Gastrocnemius medialis (tissue), 4 donors: Measurements from ENCODE around the gene PAPLN. TPM values are rescaled to one million over a fixed set of nuclear protein-coding genes. Genes with fewer than 3 reads are reported as not detected.

ENCODE experiments used
- ATAC-seq, 2 donors: fragments of 150-250 bp; one replicate each; pipeline ENCODE4 v1.9.1; 2016
- DNase-seq, 2 donors: peaks; one replicate each; pipeline ENCODE4 v3.0.0-alpha.2; 2019
- H3K27ac ChIP-seq, 4 donors: fragments of 200-600 bp; sonication (generic); 1 replicate in 1 of 4; 2 replicates in 3 of 4; pipeline ENCODE4 v1.5.1; 2016 to 2018; ENCODE audit warnings: mild to moderate bottlenecking in 2 of 4, moderate library complexity in 1 of 4
- H3K27me3 ChIP-seq, 3 donors: fragments of 200-600 bp; sonication (generic) in 2 of 3; 1 replicate in 1 of 3; 2 replicates in 2 of 3; pipeline versions ENCODE4 v1.5.1 to v1.6.0; 2016 to 2019; ENCODE audit warnings: mild to moderate bottlenecking in 1 of 3, moderate library complexity in 1 of 3
- H3K36me3 ChIP-seq, 2 donors: fragments of 200-600 bp; sonication (generic) in 1 of 2; one replicate each; pipeline ENCODE4 v1.5.1; 2017 to 2018
- H3K4me1 ChIP-seq, 2 donors: fragments of 200-600 bp; sonication (generic) in 1 of 2; one replicate each; pipeline ENCODE4 v1.5.1; 2016 to 2017; ENCODE audit warnings: mild to moderate bottlenecking in 2 of 2
- H3K4me3 ChIP-seq, 4 donors: fragments of 200-600 bp; sonication (generic) in 3 of 4; 1 replicate in 1 of 4; 2 replicates in 3 of 4; pipeline ENCODE4 v1.5.1; 2016 to 2019; ENCODE audit warnings: mild to moderate bottlenecking in 2 of 4
- H3K9me3 ChIP-seq, 3 donors: fragments of 200-600 bp; sonication (generic) in 2 of 3; 1 replicate in 1 of 3; 2 replicates in 2 of 3; pipeline ENCODE4 v1.5.1; 2016 to 2019
- CTCF ChIP-seq, 5 experiments: fragments of 450-650 bp in 3 of 5; fragments of 200-600 bp in 2 of 5; sonication (generic) in 2 of 5; IDR thresholded peaks in 4 of 5; conservative IDR thresholded peaks in 1 of 5; 1 replicate in 4 of 5; 2 replicates in 1 of 5; pipeline ENCODE4 v1.5.1; 2016 to 2019; ENCODE audit warnings: antibody characterized with exemption in 5 of 5, mild to moderate bottlenecking in 3 of 5, moderate library complexity in 3 of 5
- POLR2A ChIP-seq, 2 donors: fragments of 450-650 bp; IDR thresholded peaks; one replicate each; pipeline ENCODE4 v1.6.1; 2017; ENCODE audit warnings: antibody characterized with exemption in 2 of 2, mild to moderate bottlenecking in 2 of 2, moderate library complexity in 2 of 2
- in situ Hi-C, 4 donors: fragments of 200-750 bp; cut with MboI; loops; one replicate each; pipeline versions ENCODE4 v1.15.0 to v1.8.0; 2017; ENCODE audit warnings: low sequenced_read_pairs in 4 of 4
- intact Hi-C: fragments of 100-400 bp; cut with DNase I; formaldehyde crosslinking; loops from one replicate; pipeline ENCODE4 v1.15.1; 2023; ENCODE audit warnings: low total_unique reads
- total RNA-seq, 4 donors: library from RNA; depleted of rRNA; stranded (reverse); fragments of >200 nt; gene quantifications; one replicate each; pipeline versions ENCODE4 v1.1.0 to v1.2.3, GENCODE V29; 2016

PAPLN gene
- total RNA-seq, 4 donors from 2014 or later, result 1.9 to 5.0 (median 2.5) TPM

GRCh38 chr14:73249564-73250316 is 12.4 kb downstream of the PAPLN start:
- Histone ChIP-seq H3K4me3 (no peak overlapping the region), H3K36me3 (no peaks in the 10 kb centered on the region), H3K27ac (no peak overlapping the region), H3K27me3 (peaks cover 14 to 23% (median 20%) of the 10 kb centered on the region in 3 donors), H3K9me3 (no peaks in the 10 kb centered on the region), H3K4me1 (peaks cover 0 to 5% of the 10 kb centered on the region in 2 donors)
- in situ Hi-C loops, result no loop called here
- no peak for ATAC-seq
- intact Hi-C loops, result no loop called here
- no peak for DNase-seq
- TF ChIP-seq POLR2A (IDR thresholded peaks at IDR 0.05) (no peak), CTCF (IDR thresholded peaks at IDR 0.05 in 4 of 5, conservative IDR thresholded peaks at IDR 0.05 in 1 of 5) (no peak)

GRCh38 chr14:73250317-73250713 is 13.0 kb downstream of the PAPLN start:
- no peak for ATAC-seq
- Histone ChIP-seq H3K4me3 (no peak overlapping the region), H3K9me3 (no peaks in the 10 kb centered on the region), H3K36me3 (no peaks in the 10 kb centered on the region), H3K27ac (no peak overlapping the region), H3K27me3 (peaks cover 9 to 17% (median 14%) of the 10 kb centered on the region in 3 donors), H3K4me1 (peaks cover 0 to 5% of the 10 kb centered on the region in 2 donors)
- in situ Hi-C loops (no loop called here), intact Hi-C loops (no loop called here)
- no peak for TF ChIP-seq CTCF (IDR thresholded peaks at IDR 0.05 in 4 of 5, conservative IDR thresholded peaks at IDR 0.05 in 1 of 5)
- no peak for TF ChIP-seq POLR2A (IDR thresholded peaks at IDR 0.05)
- DNase-seq, result no peak

GRCh38 chr14:73250781-73251500 is 13.6 kb downstream of the PAPLN start:
- Histone ChIP-seq H3K9me3 (no peaks in the 10 kb centered on the region), H3K27ac (no peak overlapping the region), H3K4me3 (no peak overlapping the region), H3K36me3 (no peaks in the 10 kb centered on the region), H3K27me3 (peaks cover 2 to 11% (median 10%) of the 10 kb centered on the region in 3 donors), H3K4me1 (no peaks in the 10 kb centered on the region)
- ATAC-seq (no peak), DNase-seq (no peak)
- in situ Hi-C loops (no loop called here), intact Hi-C loops (no loop called here)
- no peak for TF ChIP-seq CTCF (IDR thresholded peaks at IDR 0.05 in 4 of 5, conservative IDR thresholded peaks at IDR 0.05 in 1 of 5)
- no peak for TF ChIP-seq POLR2A (IDR thresholded peaks at IDR 0.05)

- Histone ChIP-seq H3K9me3 (no peaks in the 10 kb centered on the region), H3K4me1 (no peaks in the 10 kb centered on the region), H3K36me3 (no peaks in the 10 kb centered on the region), H3K27ac (no peak overlapping the region), H3K27me3 (peaks cover 0 to 4% (median 4%) of the 10 kb centered on the region in 3 donors), H3K4me3 (no peak overlapping the region)
- DNase-seq, result no peak
- intact Hi-C loops (no loop called here), in situ Hi-C loops (no loop called here)
- no peak for ATAC-seq
- TF ChIP-seq POLR2A (IDR thresholded peaks at IDR 0.05) (no peak), CTCF (IDR thresholded peaks at IDR 0.05 in 4 of 5, conservative IDR thresholded peaks at IDR 0.05 in 1 of 5) (no peak)
These were observed 14.4 kb downstream of the PAPLN start for GRCh38 chr14:73251516-73252215.
